Stimulated activated naive B cell treated with anti-CD40 and anti-IgM and Interleukin-4, amounts not matched to agents 10 μg/mL and 1 μg/mL and 100 μg/mL, for 72 hours (primary cell): ENCODE results near the gene ANKEF1.

Experiments
- ATAC-seq, 2 donors: fragments of 150-1000 bp; cut with Tn5 transposase; replicated peaks; 2 replicates each; pipeline ENCODE4 v1.10.0; 2021; ENCODE audit warnings: moderate library complexity in 1 of 2
- DNase-seq: peaks from one replicate; pipeline ENCODE4 v3.0.0; 2021
- H3K27ac Mint-ChIP-seq: one replicate; pipeline ENCODE4 v1.8.0; 2022; ENCODE audit warnings: mild to moderate bottlenecking, mixed read lengths
- H3K27me3 Mint-ChIP-seq, 2 donors: one replicate each; pipeline ENCODE4 v1.8.0; 2022; ENCODE audit warnings: mixed read lengths in 2 of 2
- H3K36me3 Mint-ChIP-seq, 2 donors: one replicate each; pipeline ENCODE4 v1.8.0; 2022; ENCODE audit warnings: mixed read lengths in 2 of 2, mild to moderate bottlenecking in 1 of 2
- H3K4me1 Mint-ChIP-seq, 2 donors: one replicate each; pipeline ENCODE4 v1.8.0; 2022; ENCODE audit warnings: mixed read lengths in 2 of 2, mild to moderate bottlenecking in 1 of 2
- H3K4me3 Mint-ChIP-seq, 2 donors: one replicate each; pipeline ENCODE4 v1.8.0; 2022; ENCODE audit warnings: mild to moderate bottlenecking in 2 of 2, mixed read lengths in 2 of 2, moderate library complexity in 1 of 2
- H3K9me3 Mint-ChIP-seq, 2 donors: one replicate each; pipeline ENCODE4 v1.8.0; 2022; ENCODE audit warnings: mixed read lengths in 2 of 2, mild to moderate bottlenecking in 1 of 2

The ANKEF1 gene

GRCh38 chr20:10059006-10059405, 24.2 kb downstream of the ANKEF1 start:
- Mint-ChIP-seq H3K4me1 (peaks cover 8 to 16% of the 10 kb centered on the region in 2 donors), H3K36me3 (peaks cover 15 to 28% of the 10 kb centered on the region in 2 donors), H3K27ac (no peak overlapping the region), H3K9me3 (peaks cover 0 to 4% of the 10 kb centered on the region in 2 donors), H3K4me3 (no peak overlapping the region), H3K27me3 (peaks cover 24 to 34% of the 10 kb centered on the region in 2 donors)
- DNase-seq (no peak), ATAC-seq (no peak)

- Mint-ChIP-seq H3K27ac (no peak overlapping the region), H3K9me3 (peaks cover 0 to 4% of the 10 kb centered on the region in 2 donors), H3K4me1 (peaks cover 8 to 16% of the 10 kb centered on the region in 2 donors), H3K4me3 (peak overlapping the region; percentile 13 to 53), H3K36me3 (peaks cover 8 to 19% of the 10 kb centered on the region in 2 donors), H3K27me3 (peaks cover 34 to 45% of the 10 kb centered on the region in 2 donors)
- ATAC-seq (peak; percentile 99), DNase-seq (peak; percentile 72)
Measured at GRCh38 chr20:10060226-10060625, 25.4 kb downstream of the ANKEF1 start.

GRCh38 chr20:10061641-10062040, 26.9 kb downstream of the ANKEF1 start:
- Mint-ChIP-seq H3K27me3 (peaks cover 48 to 60% of the 10 kb centered on the region in 2 donors), H3K9me3 (peaks cover 0 to 4% of the 10 kb centered on the region in 2 donors), H3K4me3 (no peak overlapping the region), H3K36me3 (peaks cover 7 to 10% of the 10 kb centered on the region in 2 donors), H3K27ac (no peak overlapping the region), H3K4me1 (peaks cover 8 to 16% of the 10 kb centered on the region in 2 donors)
- ATAC-seq: no peak
- no peak for DNase-seq

- no peak for ATAC-seq
- Mint-ChIP-seq H3K27me3 (peaks cover 48 to 58% of the 10 kb centered on the region in 2 donors), H3K4me3 (no peak overlapping the region), H3K27ac (no peak overlapping the region), H3K4me1 (peaks cover 8 to 16% of the 10 kb centered on the region in 2 donors), H3K36me3 (no peaks in the 10 kb centered on the region), H3K9me3 (peaks cover 0 to 1% of the 10 kb centered on the region in 2 donors)
- DNase-seq: no peak
Measured at GRCh38 chr20:10063482-10063881, 28.7 kb downstream of the ANKEF1 start.

- ATAC-seq (no peak), DNase-seq (no peak)
- Mint-ChIP-seq H3K4me3 (no peak overlapping the region), H3K4me1 (peaks cover 8 to 11% of the 10 kb centered on the region in 2 donors), H3K36me3 (no peaks in the 10 kb centered on the region), H3K9me3 (peaks cover 0 to 4% of the 10 kb centered on the region in 2 donors), H3K27me3 (peaks cover 46 to 60% of the 10 kb centered on the region in 2 donors), H3K27ac (no peak overlapping the region)
Measured at GRCh38 chr20:10064611-10065010, 29.8 kb downstream of the ANKEF1 start.

GRCh38 chr20:10065154-10065833, 30.5 kb downstream of the ANKEF1 start:
- Mint-ChIP-seq H3K27ac (no peak overlapping the region), H3K4me3 (no peak overlapping the region), H3K27me3 (peaks cover 50 to 65% of the 10 kb centered on the region in 2 donors), H3K9me3 (peaks cover 0 to 4% of the 10 kb centered on the region in 2 donors), H3K36me3 (no peaks in the 10 kb centered on the region), H3K4me1 (peaks cover 5 to 6% of the 10 kb centered on the region in 2 donors)
- no peak for ATAC-seq
- no peak for DNase-seq

- H3K27me3 Mint-ChIP-seq: peaks cover 50 to 70% of the 10 kb centered on the region in 2 donors
- H3K4me1 Mint-ChIP-seq: no peaks in the 10 kb centered on the region
- no peak overlapping the region for H3K4me3 Mint-ChIP-seq
- no peak overlapping the region for H3K27ac Mint-ChIP-seq
- H3K36me3 Mint-ChIP-seq: no peaks in the 10 kb centered on the region
- H3K9me3 Mint-ChIP-seq: peaks cover 0 to 5% of the 10 kb centered on the region in 2 donors
- DNase-seq (no peak), ATAC-seq (no peak)
Measured at GRCh38 chr20:10067321-10067720, 32.5 kb downstream of the ANKEF1 start.

GRCh38 chr20:10074513-10074912, 39.7 kb downstream of the ANKEF1 start:
- peaks cover 4 to 6% of the 10 kb centered on the region in 2 donors for H3K9me3 Mint-ChIP-seq
- no peak overlapping the region for H3K4me3 Mint-ChIP-seq
- ATAC-seq (peak; percentile 81 to 96), DNase-seq (peak; percentile 40)
- H3K27ac Mint-ChIP-seq: peak overlapping the region; percentile 22
- H3K4me1 Mint-ChIP-seq: peaks cover 8 to 10% of the 10 kb centered on the region in 2 donors
- H3K27me3 Mint-ChIP-seq: peaks cover 44 to 53% of the 10 kb centered on the region in 2 donors
- H3K36me3 Mint-ChIP-seq: peaks cover 0 to 1% of the 10 kb centered on the region in 2 donors

- H3K4me1 Mint-ChIP-seq: peaks cover 8 to 10% of the 10 kb centered on the region in 2 donors
- peaks cover 35 to 45% of the 10 kb centered on the region in 2 donors for H3K27me3 Mint-ChIP-seq
- H3K36me3 Mint-ChIP-seq: peaks cover 0 to 1% of the 10 kb centered on the region in 2 donors
- no peak overlapping the region for H3K27ac Mint-ChIP-seq
- H3K4me3 Mint-ChIP-seq: no peak overlapping the region
- DNase-seq (no peak), ATAC-seq (no peak)
- H3K9me3 Mint-ChIP-seq: peaks cover 3 to 6% of the 10 kb centered on the region in 2 donors
Measured at GRCh38 chr20:10075606-10076005, 40.8 kb downstream of the ANKEF1 start.

GRCh38 chr20:10076126-10077080, 41.6 kb downstream of the ANKEF1 start:
- DNase-seq (no peak), ATAC-seq (no peak)
- H3K4me1 Mint-ChIP-seq: peaks cover 8 to 10% of the 10 kb centered on the region in 2 donors
- peaks cover 33 to 45% of the 10 kb centered on the region in 2 donors for H3K27me3 Mint-ChIP-seq
- no peak overlapping the region for H3K27ac Mint-ChIP-seq
- H3K9me3 Mint-ChIP-seq: peaks cover 3 to 6% of the 10 kb centered on the region in 2 donors
- H3K4me3 Mint-ChIP-seq: no peak overlapping the region
- H3K36me3 Mint-ChIP-seq: peaks cover 0 to 1% of the 10 kb centered on the region in 2 donors

GRCh38 chr20:10077081-10077471, 42.3 kb downstream of the ANKEF1 start:
- H3K27ac Mint-ChIP-seq: no peak overlapping the region
- ATAC-seq: no peak
- H3K36me3 Mint-ChIP-seq: peaks cover 0 to 1% of the 10 kb centered on the region in 2 donors
- H3K9me3 Mint-ChIP-seq: peaks cover 3 to 6% of the 10 kb centered on the region in 2 donors
- DNase-seq: no peak
- H3K4me1 Mint-ChIP-seq: peaks cover 8 to 10% of the 10 kb centered on the region in 2 donors
- H3K4me3 Mint-ChIP-seq: no peak overlapping the region
- peaks cover 33 to 45% of the 10 kb centered on the region in 2 donors for H3K27me3 Mint-ChIP-seq

- ATAC-seq: no peak
- Mint-ChIP-seq H3K4me1 (peaks cover 8 to 10% of the 10 kb centered on the region in 2 donors), H3K4me3 (no peak overlapping the region), H3K9me3 (peaks cover 3 to 6% of the 10 kb centered on the region in 2 donors), H3K36me3 (peaks cover 0 to 1% of the 10 kb centered on the region in 2 donors), H3K27ac (no peak overlapping the region), H3K27me3 (peaks cover 27 to 40% of the 10 kb centered on the region in 2 donors)
- no peak for DNase-seq
Measured at GRCh38 chr20:10077886-10078285, 43.1 kb downstream of the ANKEF1 start.

GRCh38 chr20:10078403-10078802, 43.6 kb downstream of the ANKEF1 start:
- H3K27me3 Mint-ChIP-seq: peaks cover 26 to 40% of the 10 kb centered on the region in 2 donors
- H3K9me3 Mint-ChIP-seq: peaks cover 3 to 6% of the 10 kb centered on the region in 2 donors
- peaks cover 8 to 10% of the 10 kb centered on the region in 2 donors for H3K4me1 Mint-ChIP-seq
- DNase-seq (no peak), ATAC-seq (no peak)
- H3K36me3 Mint-ChIP-seq: peaks cover 0 to 1% of the 10 kb centered on the region in 2 donors
- no peak overlapping the region for H3K4me3 Mint-ChIP-seq
- H3K27ac Mint-ChIP-seq: no peak overlapping the region

- Mint-ChIP-seq H3K36me3 (peaks cover 0 to 1% of the 10 kb centered on the region in 2 donors), H3K27me3 (peaks cover 26 to 33% of the 10 kb centered on the region in 2 donors), H3K27ac (no peak overlapping the region), H3K9me3 (peaks cover 3 to 6% of the 10 kb centered on the region in 2 donors), H3K4me1 (peaks cover under 1 to 2% of the 10 kb centered on the region in 2 donors), H3K4me3 (no peak overlapping the region)
- DNase-seq (no peak), ATAC-seq (no peak)
Measured at GRCh38 chr20:10079964-10080363, 45.2 kb downstream of the ANKEF1 start.
